ENCODE measurements around the gene COBLL1.

Gene COBLL1

GRCh38 chr2:164681009-164681408, 160.6 kb downstream of the COBLL1 start:
- no peak for DNase-seq (ENCODE audit: low read depth in 2 of 2)

- no peak for DNase-seq (ENCODE audit: low read depth in 2 of 2)
These were observed 162.9 kb downstream of the COBLL1 start for GRCh38 chr2:164678631-164679149.

GRCh38 chr2:164677733-164678132, 163.9 kb downstream of the COBLL1 start:
- no peak for DNase-seq (ENCODE audit: low read depth in 2 of 2)

- DNase-seq (ENCODE audit: low read depth in 2 of 2) = no peak
These were observed 164.4 kb downstream of the COBLL1 start for GRCh38 chr2:164677271-164677670.

- no peak for DNase-seq (ENCODE audit: low read depth in 2 of 2)
These were observed 165.9 kb downstream of the COBLL1 start for GRCh38 chr2:164675687-164676086.

GRCh38 chr2:164675027-164675426, 166.6 kb downstream of the COBLL1 start:
- no peak for DNase-seq (ENCODE audit: low read depth in 2 of 2)

- no peak for DNase-seq (ENCODE audit: low read depth in 2 of 2)
These were observed 169.8 kb downstream of the COBLL1 start for GRCh38 chr2:164671664-164672396.

GRCh38 chr2:164669291-164669690, 172.3 kb downstream of the COBLL1 start:
- no peak for DNase-seq (ENCODE audit: low read depth in 2 of 2)

GRCh38 chr2:164667566-164667965, 174.1 kb downstream of the COBLL1 start:
- no peak for DNase-seq (ENCODE audit: low read depth in 2 of 2)

GRCh38 chr2:164664070-164664469, 177.6 kb downstream of the COBLL1 start:
- no peak for DNase-seq (ENCODE audit: low read depth in 2 of 2)

- no peak for DNase-seq (ENCODE audit: low read depth in 2 of 2)
These were observed 178.6 kb downstream of the COBLL1 start for GRCh38 chr2:164662868-164663631.

- no peak for DNase-seq (ENCODE audit: low read depth in 2 of 2)
These were observed 179.6 kb downstream of the COBLL1 start for GRCh38 chr2:164662066-164662465.

- DNase-seq (ENCODE audit: low read depth in 2 of 2) = no peak
These were observed 180.3 kb downstream of the COBLL1 start for GRCh38 chr2:164661349-164661748.

GRCh38 chr2:164657129-164657528, 184.5 kb downstream of the COBLL1 start:
- DNase-seq (ENCODE audit: low read depth in 2 of 2) = no peak

GRCh38 chr2:164655750-164656149, 185.9 kb downstream of the COBLL1 start:
- DNase-seq (ENCODE audit: low read depth in 2 of 2) = no peak

GRCh38 chr2:164655336-164655735, 186.3 kb downstream of the COBLL1 start:
- DNase-seq (ENCODE audit: low read depth in 2 of 2) = no peak

GRCh38 chr2:164651361-164651760, 190.3 kb downstream of the COBLL1 start:
- no peak for DNase-seq (ENCODE audit: low read depth in 2 of 2)

GRCh38 chr2:164644036-164644700, 197.5 kb downstream of the COBLL1 start:
- DNase-seq (ENCODE audit: low read depth in 2 of 2) = no peak

- no peak for DNase-seq (ENCODE audit: low read depth in 2 of 2)
These were observed 198.6 kb downstream of the COBLL1 start for GRCh38 chr2:164642946-164643555.

- DNase-seq (ENCODE audit: low read depth in 2 of 2) = no peak
These were observed 199.4 kb downstream of the COBLL1 start for GRCh38 chr2:164642268-164642667.
